Measurements from ENCODE around the gene UBE2H. TPM values are rescaled to one million over a fixed set of nuclear protein-coding genes. Genes with fewer than 3 reads are reported as not detected.

UBE2H gene
- total RNA-seq, 2 donors from 2014 or later: 53.2 to 60.9 TPM

DNA sequence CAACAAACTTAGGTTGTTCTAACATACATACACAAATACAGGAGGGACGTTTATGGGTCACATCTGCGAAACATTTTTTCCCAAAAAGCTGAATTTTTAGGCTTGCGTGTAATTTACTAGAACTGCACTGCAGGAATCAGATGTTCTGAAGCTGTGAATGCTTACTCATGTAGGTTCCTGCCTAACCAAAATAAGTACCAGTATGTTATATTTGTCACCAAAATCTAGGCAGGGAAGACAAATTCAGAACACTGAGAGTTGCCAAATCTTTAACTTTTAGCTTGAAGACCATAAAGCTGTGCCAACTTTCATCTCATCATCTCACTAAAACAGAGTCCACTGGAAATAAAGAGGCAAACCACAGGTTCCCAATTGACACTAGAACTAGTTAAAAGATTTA lies 5.7 kb downstream of the UBE2H start:
- H3K27me3 Mint-ChIP-seq (ENCODE audit: low read depth): no peaks in the 10 kb centered on the region
- peak overlapping the region; percentile 30 for H3K27ac Mint-ChIP-seq
- peaks cover 24% of the 10 kb centered on the region for H3K4me1 Mint-ChIP-seq (ENCODE audit: low read depth)
- DNase-seq (no peak), ATAC-seq (replicated peaks in 1 of 2) (no peak)
- peaks cover 2 to 4% of the 10 kb centered on the region in 2 donors for H3K36me3 Mint-ChIP-seq (ENCODE audit: insufficient read depth in 2 of 2)
- no peak overlapping the region for H3K4me3 Mint-ChIP-seq
- no peaks in the 10 kb centered on the region for H3K9me3 Mint-ChIP-seq

GRCh38 chr7:129946282-129946681 lies 6.5 kb downstream of the UBE2H start:
- Mint-ChIP-seq H3K4me3 (no peak overlapping the region), H3K4me1 (ENCODE audit: low read depth) (peaks cover 24% of the 10 kb centered on the region), H3K27ac (no peak overlapping the region), H3K27me3 (ENCODE audit: low read depth) (no peaks in the 10 kb centered on the region), H3K9me3 (no peaks in the 10 kb centered on the region), H3K36me3 (ENCODE audit: insufficient read depth in 2 of 2) (peaks cover 1 to 2% of the 10 kb centered on the region in 2 donors)
- DNase-seq: no peak
- ATAC-seq (replicated peaks in 1 of 2): no peak

DNA sequence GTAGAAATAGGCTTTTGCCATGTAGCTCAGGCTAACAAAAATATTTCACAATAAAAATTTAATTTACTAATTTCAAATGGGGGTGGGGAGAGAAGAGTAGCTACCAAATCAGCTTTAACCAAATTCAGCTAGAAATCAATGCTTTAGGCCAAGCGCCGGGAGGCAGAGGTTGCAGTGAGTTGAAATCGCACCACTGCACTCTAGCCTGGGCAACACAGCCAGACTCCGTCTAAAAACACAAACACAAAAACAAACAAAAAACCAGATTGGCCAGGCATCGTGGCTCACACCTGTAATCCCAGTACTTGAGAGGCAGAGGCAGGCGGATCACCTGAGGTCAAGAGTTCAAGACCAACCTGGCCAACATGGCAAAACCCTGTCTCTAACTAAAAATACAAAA lies 9.4 kb downstream of the UBE2H start:
- ATAC-seq (replicated peaks in 1 of 2) (no peak), DNase-seq (no peak)
- Mint-ChIP-seq H3K27ac (no peak overlapping the region), H3K36me3 (ENCODE audit: insufficient read depth in 2 of 2) (peaks cover 1 to 2% of the 10 kb centered on the region in 2 donors), H3K4me3 (no peak overlapping the region), H3K4me1 (ENCODE audit: low read depth) (peaks cover 24% of the 10 kb centered on the region), H3K27me3 (ENCODE audit: low read depth) (no peaks in the 10 kb centered on the region), H3K9me3 (no peaks in the 10 kb centered on the region)

DNA sequence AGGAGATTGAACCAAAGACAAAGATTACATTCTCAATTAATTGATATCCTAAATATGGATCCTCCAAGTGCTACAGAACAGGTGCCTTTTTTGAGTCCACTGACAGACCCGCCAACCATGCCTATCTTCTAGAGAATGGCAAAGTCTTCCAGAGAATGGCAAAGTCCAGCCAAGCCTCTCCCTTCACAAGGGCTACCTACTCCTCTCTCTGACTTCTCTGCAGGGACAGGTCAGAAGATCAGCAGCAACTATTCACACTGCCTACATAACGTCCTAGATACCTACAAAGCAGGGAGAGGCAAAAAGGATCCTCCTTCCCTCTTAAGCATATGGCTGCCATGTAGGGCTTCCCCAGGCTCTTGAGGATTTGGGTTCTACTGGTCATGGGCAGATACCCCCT lies 12.4 kb downstream of the UBE2H start:
- DNase-seq (no peak), ATAC-seq (replicated peaks in 1 of 2) (no peak)
- H3K4me3 Mint-ChIP-seq: no peak overlapping the region
- peaks cover 1 to 2% of the 10 kb centered on the region in 2 donors for H3K36me3 Mint-ChIP-seq (ENCODE audit: insufficient read depth in 2 of 2)
- no peak overlapping the region for H3K27ac Mint-ChIP-seq
- peaks cover 9% of the 10 kb centered on the region for H3K4me1 Mint-ChIP-seq (ENCODE audit: low read depth)
- H3K27me3 Mint-ChIP-seq (ENCODE audit: low read depth): no peaks in the 10 kb centered on the region
- no peaks in the 10 kb centered on the region for H3K9me3 Mint-ChIP-seq

DNA sequence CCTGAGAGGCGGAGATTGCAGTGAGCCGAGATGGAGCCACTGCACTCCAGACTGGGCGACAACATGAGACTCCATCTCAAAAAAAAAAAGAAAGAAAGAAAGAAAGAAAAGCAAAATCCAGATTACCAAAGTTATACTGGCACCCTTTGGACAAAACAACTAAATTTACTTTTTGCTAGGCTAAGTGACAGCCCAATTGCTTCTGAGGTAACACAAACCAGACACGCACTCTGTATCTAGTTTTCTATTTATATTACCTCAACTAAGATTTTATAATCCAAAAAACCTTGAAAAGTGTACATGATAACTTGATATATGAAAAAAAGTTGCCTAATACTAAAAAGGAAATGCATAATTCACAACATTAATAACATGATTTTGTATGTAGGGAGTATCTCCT lies 12.9 kb downstream of the UBE2H start:
- DNase-seq (no peak), ATAC-seq (replicated peaks in 1 of 2) (no peak)
- H3K27me3 Mint-ChIP-seq (ENCODE audit: low read depth): no peaks in the 10 kb centered on the region
- no peak overlapping the region for H3K27ac Mint-ChIP-seq
- H3K36me3 Mint-ChIP-seq (ENCODE audit: insufficient read depth in 2 of 2): peaks cover 0 to 2% of the 10 kb centered on the region in 2 donors
- peaks cover 4% of the 10 kb centered on the region for H3K4me1 Mint-ChIP-seq (ENCODE audit: low read depth)
- no peaks in the 10 kb centered on the region for H3K9me3 Mint-ChIP-seq
- H3K4me3 Mint-ChIP-seq: no peak overlapping the region

DNA sequence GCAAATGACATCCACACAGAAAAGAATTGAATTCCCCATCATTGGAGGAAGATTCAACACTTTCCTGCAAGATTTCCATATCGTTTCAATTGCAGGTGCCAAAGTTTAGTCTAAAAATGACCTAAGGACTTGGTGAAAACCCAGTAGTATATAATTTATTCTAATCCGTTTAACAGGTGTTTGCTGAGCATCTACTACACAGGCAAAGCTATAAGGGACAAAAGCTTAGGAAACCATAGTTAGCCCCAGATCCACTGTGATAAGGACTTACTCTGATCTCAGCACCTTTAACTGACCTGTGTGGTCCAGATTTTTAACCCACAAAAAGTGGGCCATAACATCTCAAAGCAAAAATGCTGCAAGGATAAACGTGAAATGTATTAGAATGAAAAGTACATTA lies 19.1 kb downstream of the UBE2H start:
- ATAC-seq (replicated peaks in 1 of 2) (no peak), DNase-seq (no peak)
- no peaks in the 10 kb centered on the region for H3K27me3 Mint-ChIP-seq (ENCODE audit: low read depth)
- peaks cover 0 to 2% of the 10 kb centered on the region in 2 donors for H3K36me3 Mint-ChIP-seq (ENCODE audit: insufficient read depth in 2 of 2)
- peaks cover 5% of the 10 kb centered on the region for H3K4me1 Mint-ChIP-seq (ENCODE audit: low read depth)
- H3K27ac Mint-ChIP-seq: no peak overlapping the region
- H3K4me3 Mint-ChIP-seq: no peak overlapping the region
- H3K9me3 Mint-ChIP-seq: no peaks in the 10 kb centered on the region

DNA sequence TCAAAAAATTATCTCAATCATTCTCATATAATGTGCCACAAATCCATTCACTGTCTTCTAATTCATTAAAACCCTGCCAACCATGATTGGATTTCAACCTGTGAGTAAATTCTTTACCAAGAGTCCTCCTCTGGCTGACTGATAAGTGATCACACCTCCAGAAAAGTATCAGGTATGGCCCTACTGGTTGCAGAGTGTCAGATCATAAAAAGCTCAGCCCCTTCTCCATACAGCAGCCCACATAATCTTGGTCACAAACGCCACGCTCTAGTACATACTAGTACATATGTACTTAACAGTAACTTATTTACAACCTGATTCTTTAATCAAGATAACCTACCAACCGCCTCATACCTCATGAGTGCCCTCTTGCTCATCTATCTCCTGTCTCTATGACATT lies 26.1 kb downstream of the UBE2H start:
- Mint-ChIP-seq H3K9me3 (no peaks in the 10 kb centered on the region), H3K27me3 (ENCODE audit: low read depth) (no peaks in the 10 kb centered on the region), H3K4me3 (no peak overlapping the region), H3K36me3 (ENCODE audit: insufficient read depth in 2 of 2) (peaks cover 0 to 2% of the 10 kb centered on the region in 2 donors), H3K4me1 (ENCODE audit: low read depth) (peaks cover 26% of the 10 kb centered on the region), H3K27ac (no peak overlapping the region)
- ATAC-seq (replicated peaks in 1 of 2): peak; percentile 39 to 52
- DNase-seq: no peak

- H3K9me3 Mint-ChIP-seq: no peaks in the 10 kb centered on the region
- H3K4me1 Mint-ChIP-seq (ENCODE audit: low read depth): peaks cover 27% of the 10 kb centered on the region
- no peak for DNase-seq
Observed at GRCh38 chr7:129925416-129926002, 27.3 kb downstream of the UBE2H start.

GRCh38 chr7:129924602-129925001 lies 28.2 kb downstream of the UBE2H start:
- H3K27me3 Mint-ChIP-seq (ENCODE audit: low read depth): no peaks in the 10 kb centered on the region
- DNase-seq (no peak), ATAC-seq (replicated peaks in 1 of 2) (no peak)
- peak overlapping the region; percentile 24 for H3K27ac Mint-ChIP-seq
- peaks cover 32% of the 10 kb centered on the region for H3K4me1 Mint-ChIP-seq (ENCODE audit: low read depth)
- H3K4me3 Mint-ChIP-seq: no peak overlapping the region
- peaks cover 0 to 2% of the 10 kb centered on the region in 2 donors for H3K36me3 Mint-ChIP-seq (ENCODE audit: insufficient read depth in 2 of 2)
- H3K9me3 Mint-ChIP-seq: no peaks in the 10 kb centered on the region

More at GRCh38 chr7:129925416-129926002, 27.3 kb downstream of the UBE2H start:
- Mint-ChIP-seq H3K27me3 (ENCODE audit: low read depth) (no peaks in the 10 kb centered on the region), H3K27ac (no peak overlapping the region), H3K4me3 (no peak overlapping the region), H3K36me3 (ENCODE audit: insufficient read depth in 2 of 2) (peaks cover 0 to 2% of the 10 kb centered on the region in 2 donors)
- no peak for ATAC-seq (replicated peaks in 1 of 2)

- Mint-ChIP-seq H3K27ac (peak overlapping the region; percentile 45), H3K4me3 (peak overlapping the region in 1 of 2 donors; percentile 25), H3K4me1 (ENCODE audit: low read depth) (peaks cover 41% of the 10 kb centered on the region), H3K9me3 (no peaks in the 10 kb centered on the region), H3K36me3 (ENCODE audit: insufficient read depth in 2 of 2) (no peaks in the 10 kb centered on the region), H3K27me3 (ENCODE audit: low read depth) (no peaks in the 10 kb centered on the region)
- DNase-seq: no peak
- peak; percentile 29 to 39 for ATAC-seq (replicated peaks in 1 of 2)
Observed at GRCh38 chr7:129923709-129924108, 29.1 kb downstream of the UBE2H start.

DNA sequence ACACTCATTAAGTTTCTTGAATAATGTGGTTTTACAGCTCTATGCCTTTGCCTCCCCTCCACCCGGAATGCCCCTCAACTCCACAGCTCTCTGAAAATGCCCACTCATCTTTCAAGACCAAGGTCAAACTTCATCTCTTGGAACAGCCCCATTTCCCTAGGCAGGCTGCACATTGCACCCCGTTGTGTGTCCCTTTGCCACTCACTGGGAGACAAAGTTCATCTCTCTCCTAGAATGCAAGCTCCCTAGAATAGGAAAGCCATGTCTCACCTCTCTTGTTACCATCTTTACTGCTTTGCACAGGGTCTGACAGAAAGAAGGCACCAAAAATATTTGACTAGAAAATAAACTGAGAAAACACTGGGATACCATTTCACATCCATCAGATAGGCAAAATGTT lies 33.3 kb downstream of the UBE2H start:
- Mint-ChIP-seq H3K36me3 (ENCODE audit: insufficient read depth in 2 of 2) (no peaks in the 10 kb centered on the region), H3K9me3 (no peaks in the 10 kb centered on the region), H3K4me1 (ENCODE audit: low read depth) (peaks cover 70% of the 10 kb centered on the region), H3K27me3 (ENCODE audit: low read depth) (no peaks in the 10 kb centered on the region), H3K4me3 (no peak overlapping the region), H3K27ac (no peak overlapping the region)
- DNase-seq (no peak), ATAC-seq (replicated peaks in 1 of 2) (no peak)

DNA sequence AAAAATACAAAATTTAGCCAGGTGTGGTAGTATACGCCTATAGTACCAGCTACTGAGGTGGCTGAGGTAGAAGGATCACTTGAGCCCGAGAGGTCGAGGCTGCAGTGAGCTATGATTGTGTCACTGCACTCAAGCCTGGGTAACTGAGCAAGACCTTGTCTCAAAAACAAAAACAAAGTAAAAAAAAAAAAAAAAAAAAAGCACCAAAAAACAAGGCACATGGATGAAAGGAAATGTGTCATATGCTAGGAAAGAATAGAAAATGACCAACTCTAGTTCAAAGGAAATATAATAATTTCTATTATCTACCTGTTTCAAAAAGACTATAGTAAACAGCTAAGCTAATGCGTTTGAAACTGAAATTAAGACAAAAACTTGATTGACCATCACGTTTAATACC lies 33.8 kb downstream of the UBE2H start:
- Mint-ChIP-seq H3K9me3 (no peaks in the 10 kb centered on the region), H3K36me3 (ENCODE audit: insufficient read depth in 2 of 2) (no peaks in the 10 kb centered on the region), H3K4me3 (no peak overlapping the region), H3K27me3 (ENCODE audit: low read depth) (no peaks in the 10 kb centered on the region), H3K4me1 (ENCODE audit: low read depth) (peaks cover 69% of the 10 kb centered on the region), H3K27ac (no peak overlapping the region)
- DNase-seq (no peak), ATAC-seq (replicated peaks in 1 of 2) (no peak)

- H3K36me3 Mint-ChIP-seq (ENCODE audit: insufficient read depth in 2 of 2): no peaks in the 10 kb centered on the region
- no peak for DNase-seq
- no peak overlapping the region for H3K4me3 Mint-ChIP-seq
- H3K4me1 Mint-ChIP-seq (ENCODE audit: low read depth): peaks cover 60% of the 10 kb centered on the region
- ATAC-seq (replicated peaks in 1 of 2): no peak
- no peaks in the 10 kb centered on the region for H3K9me3 Mint-ChIP-seq
- no peak overlapping the region for H3K27ac Mint-ChIP-seq
- no peaks in the 10 kb centered on the region for H3K27me3 Mint-ChIP-seq (ENCODE audit: low read depth)
Observed at GRCh38 chr7:129917934-129918333, 34.8 kb downstream of the UBE2H start.

DNA sequence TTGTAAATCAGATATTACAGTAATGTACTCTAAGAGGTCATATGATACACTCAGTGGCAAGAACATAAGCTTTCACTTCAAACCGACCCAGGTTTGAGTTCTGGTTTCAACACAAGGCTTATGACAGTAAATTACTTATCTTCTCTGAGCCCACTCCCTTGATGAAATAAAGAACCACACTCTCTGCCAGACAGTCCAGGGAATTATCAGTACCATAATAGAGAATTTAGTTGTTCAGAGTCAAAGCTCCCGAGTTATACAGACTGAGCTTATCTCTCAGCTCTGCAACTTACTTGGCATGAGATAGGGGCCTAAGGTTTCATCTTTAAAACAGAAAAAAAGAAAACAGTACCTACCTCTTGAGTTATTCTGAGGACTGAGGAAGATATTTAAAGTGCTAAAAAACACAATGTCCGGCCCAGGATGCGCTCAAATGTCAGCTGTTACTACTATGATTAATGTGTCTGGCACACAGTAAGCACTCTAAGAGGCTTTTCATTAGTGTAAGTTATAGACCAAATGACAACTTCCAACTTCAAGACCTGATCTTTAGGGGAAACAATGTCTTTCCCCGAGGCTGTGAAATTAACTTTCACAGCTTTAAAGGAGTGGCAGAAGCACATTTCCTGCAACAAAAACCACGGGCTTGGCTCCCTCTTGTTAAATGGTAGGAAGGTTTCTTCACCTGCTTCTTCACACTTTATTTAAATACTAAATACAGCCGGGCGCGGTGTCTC lies 38.1 kb downstream of the UBE2H start:
- no peaks in the 10 kb centered on the region for H3K27me3 Mint-ChIP-seq (ENCODE audit: low read depth)
- peak overlapping the region; percentile 59 for H3K27ac Mint-ChIP-seq
- no peak for DNase-seq
- peak overlapping the region; percentile 27 to 57 for H3K4me3 Mint-ChIP-seq
- H3K36me3 Mint-ChIP-seq (ENCODE audit: insufficient read depth in 2 of 2): peaks cover 0 to 1% of the 10 kb centered on the region in 2 donors
- peaks cover 76% of the 10 kb centered on the region for H3K4me1 Mint-ChIP-seq (ENCODE audit: low read depth)
- no peak for ATAC-seq (replicated peaks in 1 of 2)
- H3K9me3 Mint-ChIP-seq: no peaks in the 10 kb centered on the region

Measured in activated T-cell treated with anti-CD3 and anti-CD28 coated beads, Interleukin-2, amount 50 U/mL, for 72 hours (primary cell).